Nephron progenitor cell (in vitro differentiated cells): ENCODE data around the gene FIGNL1.
A peak's percentile ranks its signal among the peaks of the same experiment; 100 is the strongest.

Source experiments
- DNase-seq: peaks from one replicate; pipeline ENCODE4 v3.0.0; 2021
- H3K27ac Mint-ChIP-seq: 2 replicates; pipeline ENCODE4 v1.8.0; 2021; ENCODE audit warnings: mild to moderate bottlenecking, moderate library complexity, mixed read lengths
- H3K27me3 Mint-ChIP-seq: 2 replicates; pipeline ENCODE4 v1.8.0; 2021; ENCODE audit warnings: mild to moderate bottlenecking, low read depth, mixed read lengths; ENCODE audit not compliant: poor library complexity
- H3K36me3 Mint-ChIP-seq: 2 replicates; pipeline ENCODE4 v1.8.0; 2021; ENCODE audit warnings: low read depth, mixed read lengths
- H3K4me1 Mint-ChIP-seq: 2 replicates; pipeline ENCODE4 v1.8.0; 2021; ENCODE audit warnings: mixed read lengths
- H3K4me3 Mint-ChIP-seq: 2 replicates; pipeline ENCODE4 v1.8.0; 2021; ENCODE audit warnings: mild to moderate bottlenecking, moderate library complexity, mixed read lengths
- H3K9me3 Mint-ChIP-seq: 2 replicates; pipeline ENCODE4 v1.8.0; 2021; ENCODE audit warnings: mild to moderate bottlenecking, moderate library complexity, mixed read lengths
- TF ChIP-seq, protein P1 (sequence below): fragments of 200-600 bp; sonication (generic); IDR thresholded peaks from 2 replicates; pipeline ENCODE4 v1.5.0; 2021; ENCODE audit warnings: antibody characterized with exemption

Gene FIGNL1

DNA sequence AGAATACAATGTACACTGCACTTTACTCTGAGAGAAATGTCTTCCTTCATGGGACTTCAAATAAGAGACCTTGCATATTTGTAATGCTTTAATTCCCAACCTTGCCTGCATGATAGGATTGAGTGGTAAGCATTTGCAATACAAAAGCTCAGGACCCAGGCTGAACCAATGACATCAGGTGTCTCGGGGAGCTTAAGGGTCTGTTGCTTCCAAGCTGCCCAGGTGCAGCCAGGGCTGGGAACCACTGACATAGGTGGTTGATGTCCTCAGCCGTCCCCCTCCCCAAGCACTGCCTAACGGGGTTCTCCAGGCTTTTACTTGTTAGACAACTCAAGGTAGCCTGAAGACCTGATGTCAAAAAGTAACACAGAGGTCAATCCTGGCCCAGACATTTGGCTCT lies 29.1 kb downstream of the FIGNL1 start:
- Mint-ChIP-seq H3K27me3 (no peaks in the 10 kb centered on the region), H3K27ac (no peak overlapping the region), H3K4me3 (no peak overlapping the region), H3K9me3 (no peaks in the 10 kb centered on the region), H3K4me1 (peaks cover 10% of the 10 kb centered on the region), H3K36me3 (no peaks in the 10 kb centered on the region)
- no peak for DNase-seq
- TF ChIP-seq, protein P1, sequence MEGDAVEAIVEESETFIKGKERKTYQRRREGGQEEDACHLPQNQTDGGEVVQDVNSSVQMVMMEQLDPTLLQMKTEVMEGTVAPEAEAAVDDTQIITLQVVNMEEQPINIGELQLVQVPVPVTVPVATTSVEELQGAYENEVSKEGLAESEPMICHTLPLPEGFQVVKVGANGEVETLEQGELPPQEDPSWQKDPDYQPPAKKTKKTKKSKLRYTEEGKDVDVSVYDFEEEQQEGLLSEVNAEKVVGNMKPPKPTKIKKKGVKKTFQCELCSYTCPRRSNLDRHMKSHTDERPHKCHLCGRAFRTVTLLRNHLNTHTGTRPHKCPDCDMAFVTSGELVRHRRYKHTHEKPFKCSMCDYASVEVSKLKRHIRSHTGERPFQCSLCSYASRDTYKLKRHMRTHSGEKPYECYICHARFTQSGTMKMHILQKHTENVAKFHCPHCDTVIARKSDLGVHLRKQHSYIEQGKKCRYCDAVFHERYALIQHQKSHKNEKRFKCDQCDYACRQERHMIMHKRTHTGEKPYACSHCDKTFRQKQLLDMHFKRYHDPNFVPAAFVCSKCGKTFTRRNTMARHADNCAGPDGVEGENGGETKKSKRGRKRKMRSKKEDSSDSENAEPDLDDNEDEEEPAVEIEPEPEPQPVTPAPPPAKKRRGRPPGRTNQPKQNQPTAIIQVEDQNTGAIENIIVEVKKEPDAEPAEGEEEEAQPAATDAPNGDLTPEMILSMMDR: no peak

GRCh38 chr7:50418526-50419290 lies 31.4 kb downstream of the FIGNL1 start:
- no peak overlapping the region for H3K4me3 Mint-ChIP-seq
- no peaks in the 10 kb centered on the region for H3K36me3 Mint-ChIP-seq
- DNase-seq: no peak
- H3K27ac Mint-ChIP-seq: no peak overlapping the region
- peaks cover 3% of the 10 kb centered on the region for H3K27me3 Mint-ChIP-seq
- peaks cover 10% of the 10 kb centered on the region for H3K4me1 Mint-ChIP-seq
- H3K9me3 Mint-ChIP-seq: no peaks in the 10 kb centered on the region
- TF ChIP-seq, protein P1: no peak

DNA sequence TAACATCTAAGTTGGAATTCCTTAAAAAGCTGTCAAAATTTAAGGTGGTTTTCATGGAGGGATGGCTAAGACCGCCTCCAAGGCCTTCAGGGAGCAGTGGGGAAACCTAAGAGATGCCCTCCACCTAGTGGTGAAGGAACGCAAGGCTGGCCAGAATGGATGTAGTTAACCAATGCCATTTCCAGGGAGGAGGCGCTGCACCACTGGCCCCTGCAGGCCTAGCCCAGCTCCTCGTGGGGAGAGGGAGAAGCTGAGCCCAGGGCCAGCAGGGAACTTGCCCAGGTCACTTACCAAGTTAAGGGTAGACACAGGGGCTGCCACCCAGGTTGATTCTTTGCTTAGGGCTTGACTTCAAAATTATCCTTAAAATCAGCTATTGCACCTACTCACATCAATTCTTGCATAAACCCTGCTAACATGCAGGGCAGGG lies 32.0 kb downstream of the FIGNL1 start:
- H3K27me3 Mint-ChIP-seq: peaks cover 3% of the 10 kb centered on the region
- peak; percentile 77 for DNase-seq
- H3K9me3 Mint-ChIP-seq: no peaks in the 10 kb centered on the region
- TF ChIP-seq, protein P1: peak; percentile 89
- no peak overlapping the region for H3K27ac Mint-ChIP-seq
- peaks cover 10% of the 10 kb centered on the region for H3K4me1 Mint-ChIP-seq
- H3K4me3 Mint-ChIP-seq: no peak overlapping the region
- no peaks in the 10 kb centered on the region for H3K36me3 Mint-ChIP-seq

DNA sequence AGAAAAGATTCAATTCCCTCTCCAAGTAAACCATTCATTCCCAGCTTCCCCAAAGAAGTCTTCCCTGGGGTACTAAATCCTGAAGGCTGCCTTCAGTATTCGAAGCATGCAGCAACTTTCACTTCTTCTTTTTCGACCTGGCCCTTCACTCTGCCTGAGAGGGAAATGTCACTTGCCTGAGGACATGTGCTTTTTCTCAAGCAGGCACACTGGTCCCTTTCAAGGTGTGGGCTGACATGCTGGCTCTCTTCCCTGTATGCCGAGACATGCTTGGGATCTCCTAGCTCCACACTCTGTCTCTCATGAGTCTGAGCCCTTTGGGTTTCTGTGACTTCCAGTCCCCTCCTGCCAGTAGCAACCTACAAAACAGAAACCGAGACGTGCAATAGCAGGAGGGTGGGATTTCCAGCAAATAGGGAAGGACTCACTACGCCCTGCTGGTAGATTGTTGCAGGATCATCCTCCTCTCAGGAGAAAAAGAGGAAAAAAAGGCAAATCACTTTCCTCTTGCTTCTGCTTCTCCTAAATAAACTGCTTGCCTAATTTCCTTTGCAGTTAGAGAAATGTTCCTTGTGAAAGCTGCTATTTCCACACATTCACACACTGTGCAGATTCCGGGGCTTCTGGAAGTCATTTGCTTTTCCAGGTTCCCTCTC lies 33.5 kb downstream of the FIGNL1 start:
- DNase-seq: no peak
- H3K36me3 Mint-ChIP-seq: no peaks in the 10 kb centered on the region
- peaks cover 3% of the 10 kb centered on the region for H3K27me3 Mint-ChIP-seq
- H3K27ac Mint-ChIP-seq: no peak overlapping the region
- H3K9me3 Mint-ChIP-seq: no peaks in the 10 kb centered on the region
- H3K4me3 Mint-ChIP-seq: no peak overlapping the region
- TF ChIP-seq, protein P1: no peak
- H3K4me1 Mint-ChIP-seq: peaks cover 10% of the 10 kb centered on the region

DNA sequence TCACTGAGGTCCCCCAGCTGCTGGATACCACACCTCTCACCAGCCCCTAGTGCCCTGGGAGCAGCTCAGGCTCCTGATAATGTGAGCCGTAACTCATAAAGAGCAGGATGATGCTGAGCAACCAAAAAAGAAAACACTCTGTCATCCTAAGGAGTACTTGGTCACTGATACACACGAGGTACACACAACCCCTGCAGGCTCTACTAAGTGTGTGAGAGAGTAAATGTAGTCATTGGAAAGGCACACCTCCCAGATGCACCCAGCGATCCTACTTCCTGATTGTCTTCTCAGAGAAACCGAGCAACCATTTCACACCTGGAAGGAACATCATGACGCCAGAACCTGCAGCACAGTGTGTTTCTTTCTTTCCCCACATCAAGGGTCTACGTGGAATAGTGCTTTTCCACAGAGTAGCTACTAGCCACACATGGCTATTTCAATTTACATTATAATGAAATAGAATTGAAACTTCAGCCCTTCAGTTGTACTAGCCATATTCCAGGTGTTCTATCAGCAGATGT lies 34.2 kb downstream of the FIGNL1 start:
- no peak for DNase-seq
- Mint-ChIP-seq H3K4me3 (no peak overlapping the region), H3K4me1 (peaks cover 10% of the 10 kb centered on the region), H3K27me3 (peaks cover 3% of the 10 kb centered on the region), H3K27ac (no peak overlapping the region), H3K36me3 (no peaks in the 10 kb centered on the region), H3K9me3 (no peaks in the 10 kb centered on the region)
- TF ChIP-seq, protein P1: no peak
